HepG2 (cell line): ENCODE data around the gene MYO18A. TPM values are rescaled to one million over a fixed set of nuclear protein-coding genes. Genes with fewer than 3 reads are reported as not detected.

Experiments used
- ATAC-seq: fragments of 200-7000 bp; cut with Tn5 transposase; 3 replicates; pipeline ENCODE4 v1.9.1; 2020; ENCODE audit warnings: mild to moderate bottlenecking, moderate library complexity
- BruUV-seq: library from RNA; stranded (reverse); fragments of 400-500 nt; replicated peaks from 2 replicates; lab custom pipeline; 2021; lab: Mats Ljungman, UMichigan
- CTCF ChIA-PET: fragments of 300-600 bp; formaldehyde crosslinking; extraction: SDS; loops from one replicate; lab custom pipeline; 2021; ENCODE audit warnings: low total read pairs, inconsistent platforms, low intra/inter-chr PET ratio; lab: Yijun Ruan, JAX
- POLR2A ChIA-PET: fragments of 350-600 bp; sonication (Branson Sonifier 250); formaldehyde crosslinking; loops from one replicate; lab custom pipeline; 2020; ENCODE audit warnings: antibody characterized with exemption, inconsistent platforms; lab: Yijun Ruan, JAX
- DNase-seq: peaks from one replicate; pipeline ENCODE4 v3.0.0-alpha.2; 2015; ENCODE audit warnings: low spot score
- FAIRE-seq: peaks from 3 replicates; lab custom pipeline; 2011; peaks lifted over from hg19 to GRCh38; lab: Jason Lieb, UNC
- H2AFZ ChIP-seq: one replicate; pipeline ENCODE4 v1.6.1; 2011; ENCODE audit warnings: low read length, inconsistent platforms
- H3K27ac ChIP-seq: fragments of 300-600 bp; 3 replicates; pipeline ENCODE4 v1.8.0; 2011; ENCODE audit warnings: mixed run types, mild to moderate bottlenecking, mixed read lengths, low read length, inconsistent platforms; ENCODE audit not compliant: insufficient read depth; ENCODE audit errors: extremely low read length
- H3K27me3 ChIP-seq, 2 experiments: fragments of 200-600 bp in 1 of 2; 2 replicates in 1 of 2; 3 replicates in 1 of 2; pipeline versions ENCODE4 v1.6.0 to v1.8.0; 2011; ENCODE audit warnings: low read length in 2 of 2, mild to moderate bottlenecking in 2 of 2, moderate library complexity in 2 of 2, inconsistent platforms in 1 of 2; ENCODE audit not compliant: insufficient read depth in 2 of 2, control insufficient read depth in 1 of 2
- H3K36me3 ChIP-seq, 2 experiments: fragments of 200-600 bp in 1 of 2; replicated peaks in 1 of 2; 2 replicates in 1 of 2; 3 replicates in 1 of 2; pipeline versions ENCODE4 v1.5.1 to v1.8.0; 2011; ENCODE audit warnings: low read length in 2 of 2, inconsistent platforms in 1 of 2; ENCODE audit not compliant: insufficient read depth in 2 of 2, control insufficient read depth in 1 of 2
- H3K4me1 ChIP-seq: 2 replicates; pipeline ENCODE4 v1.5.1; 2012; ENCODE audit warnings: low read length, inconsistent platforms; ENCODE audit not compliant: insufficient read depth
- H3K4me2 ChIP-seq: 2 replicates; pipeline ENCODE4 v1.6.0; 2011; ENCODE audit warnings: low read depth, low read length, inconsistent platforms
- H3K4me3 ChIP-seq, 3 experiments: fragments of 200-600 bp in 1 of 3; sonication (generic), shearing (Covaris generic) in 1 of 3; replicated peaks in 1 of 3; 2 replicates each; pipeline ENCODE4 v1.5.1; 2011 to 2016; ENCODE audit warnings: low read length in 3 of 3, inconsistent platforms in 2 of 3, low read depth in 2 of 3, mild to moderate bottlenecking in 2 of 3, control low read depth in 1 of 3, mixed read lengths in 1 of 3; ENCODE audit not compliant: insufficient read depth in 1 of 3
- H3K79me2 ChIP-seq: one replicate; pipeline ENCODE4 v1.6.1; 2011; ENCODE audit warnings: low read length, inconsistent platforms; ENCODE audit not compliant: insufficient read depth
- H3K9ac ChIP-seq: 2 replicates; pipeline ENCODE4 v1.6.0; 2011; ENCODE audit warnings: mild to moderate bottlenecking, low read depth, low read length, inconsistent platforms; ENCODE audit not compliant: insufficient read depth
- H3K9me3 ChIP-seq: 2 replicates; pipeline ENCODE4 v1.5.1; 2012; ENCODE audit warnings: mild to moderate bottlenecking, low read length
- H4K20me1 ChIP-seq: 2 replicates; pipeline ENCODE4 v1.6.0; 2011; ENCODE audit warnings: inconsistent platforms, mild to moderate bottlenecking, low read length, moderate library complexity; ENCODE audit not compliant: insufficient read depth
- ETV5 ChIP-seq: IDR thresholded peaks from 2 replicates; pipeline ENCODE4 v1.6.1; 2018; ENCODE audit warnings: missing biosample characterization, missing genetic modification reagents, inconsistent platforms, borderline replicate concordance
- HMGA1 ChIP-seq: sonication (generic); formaldehyde crosslinking; conservative IDR thresholded peaks from 2 replicates; pipeline ENCODE4 v1.4.0; 2020; ENCODE audit warnings: missing genetic modification reagents
- KLF13 ChIP-seq: sonication (generic); formaldehyde crosslinking; IDR thresholded peaks from 2 replicates; pipeline ENCODE4 v1.4.0; 2020; ENCODE audit warnings: mild to moderate bottlenecking, missing genetic modification reagents
- KLF15 ChIP-seq: sonication (generic); formaldehyde crosslinking; IDR thresholded peaks from 2 replicates; pipeline ENCODE4 v1.8.1; 2023; ENCODE audit warnings: borderline replicate concordance, mild to moderate bottlenecking, inconsistent platforms, missing genetic modification reagents, mixed read lengths
- SMAD1 ChIP-seq: sonication (generic); formaldehyde crosslinking; IDR thresholded peaks from 2 replicates; pipeline ENCODE4 v1.4.0; 2020; ENCODE audit warnings: missing genetic modification reagents, low read depth, mild to moderate bottlenecking, borderline replicate concordance
- SNAI1 ChIP-seq: sonication (generic); formaldehyde crosslinking; IDR thresholded peaks from 2 replicates; pipeline ENCODE4 v1.5.0; 2020; ENCODE audit warnings: mild to moderate bottlenecking, missing genetic modification reagents, borderline replicate concordance
- SUZ12 ChIP-seq: fragments of 150-350 bp; IDR thresholded peaks from 2 replicates; pipeline ENCODE4 v1.6.1; 2014; ENCODE audit warnings: low read depth, low read length
- TARDBP ChIP-seq: sonication (generic); formaldehyde crosslinking; IDR thresholded peaks from 2 replicates; pipeline ENCODE4 v1.8.0; 2022; ENCODE audit warnings: mild to moderate bottlenecking, missing genetic modification reagents
- ZNF3 ChIP-seq: IDR thresholded peaks from 2 replicates; pipeline ENCODE4 v1.7.0; 2017; ENCODE audit warnings: inconsistent platforms
- ZNF367 ChIP-seq: sonication (generic); formaldehyde crosslinking; IDR thresholded peaks from 2 replicates; pipeline ENCODE4 v1.4.0; 2020; ENCODE audit warnings: missing genetic modification reagents, borderline replicate concordance
- WGBS: methylation state at CpG from one replicate; pipeline ENCODE4 v1.1.6; 2017; ENCODE audit warnings: low lambda C conversion rate; 5-methylcytosine and 5-hydroxymethylcytosine counted together
- in situ Hi-C: cut with HindIII; loops from 2 replicates; pipeline ENCODE4 v1.10.0; 2017; ENCODE audit warnings: low pct_unique_long_range_greater_than_20kb; ENCODE audit not compliant: extremely low pct_ligation_motif_present
- intact Hi-C: fragments of 100-400 bp; cut with micrococcal nuclease; formaldehyde crosslinking; loops from one replicate; pipeline ENCODE4 v1.10.0; 2022; ENCODE audit not compliant: unreplicated experiment
- polyA plus RNA-seq, 8 experiments: library from polyadenylated mRNA; depleted of rRNA in 3 of 8; stranded (reverse) in 7 of 8; unstranded in 1 of 8; fragments of >200 nt; fragmentation: Illumina TruSeq in 4 of 8; extraction: Trizol in 4 of 8; gene quantifications; 2 replicates each; pipeline versions ENCODE4 v1.2.1 to v1.2.3, GENCODE V29; 2011 to 2016; ENCODE audit warnings: low read depth in 4 of 8, missing spikeins in 1 of 8, mixed read lengths in 1 of 8; ENCODE audit not compliant: insufficient read depth in 1 of 8
- total RNA-seq, 5 experiments: library from RNA; depleted of rRNA; stranded (reverse); fragments of >200 nt; fragmentation: Illumina TruSeq; extraction: Trizol; gene quantifications; 2 replicates each; pipeline ENCODE4 v1.2.3, GENCODE V29; 2016; ENCODE audit warnings: low read depth in 1 of 5
- TF ChIP-seq, protein P1 (sequence below): sonication (generic); formaldehyde crosslinking; IDR thresholded peaks from 2 replicates; pipeline ENCODE4 v1.4.0; 2020; ENCODE audit warnings: missing genetic modification reagents
- TF ChIP-seq, protein P2 (sequence below): IDR thresholded peaks from 2 replicates; pipeline ENCODE4 v1.6.1; 2018; ENCODE audit warnings: missing genetic modification reagents, mild to moderate bottlenecking, missing compliant biosample characterization
- TF ChIP-seq, protein P3 (sequence below): IDR thresholded peaks from 2 replicates; pipeline ENCODE4 v1.6.1; 2016; ENCODE audit warnings: mild to moderate bottlenecking, missing biosample characterization, missing genetic modification reagents
- TF ChIP-seq, protein P4 (sequence below): IDR thresholded peaks from 2 replicates; pipeline ENCODE4 v1.6.1; 2012; ENCODE audit warnings: low read depth, low read length, improper control_type of control experiment

The MYO18A gene
- total and polyA plus RNA-seq, 2 of the 13 experiments (the other 11 are each of a cell fraction or from before 2014, with no cell fraction given): 16.8 to 24.8 TPM

DNA sequence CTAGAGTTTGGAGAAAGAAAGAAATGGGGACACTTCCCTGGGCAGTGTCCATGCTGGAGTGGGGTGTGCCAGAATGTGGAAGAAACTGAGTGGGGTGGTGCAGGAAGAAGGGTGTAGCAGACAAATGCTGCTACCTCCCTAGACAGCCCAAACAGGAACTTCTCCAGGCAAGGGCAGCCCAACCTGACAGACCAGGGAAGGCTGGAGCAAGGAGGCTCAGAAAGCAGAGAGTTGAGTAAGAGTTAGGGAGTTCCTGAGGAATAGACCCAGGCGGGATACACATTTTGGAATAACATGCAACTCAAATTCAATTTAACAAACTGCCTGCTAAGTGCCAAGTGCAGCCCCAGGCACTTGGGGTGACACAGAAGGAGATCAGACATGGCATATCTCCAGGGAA, 1.0 kb upstream of the MYO18A start:
- TF ChIP-seq, protein P1, sequence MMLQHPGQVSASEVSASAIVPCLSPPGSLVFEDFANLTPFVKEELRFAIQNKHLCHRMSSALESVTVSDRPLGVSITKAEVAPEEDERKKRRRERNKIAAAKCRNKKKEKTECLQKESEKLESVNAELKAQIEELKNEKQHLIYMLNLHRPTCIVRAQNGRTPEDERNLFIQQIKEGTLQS (CRISPR knock-in tag): no peak
- TF ChIP-seq ZNF3 (CRISPR knock-in tag): no peak
- TF ChIP-seq ETV5 (CRISPR knock-in tag): 0 out of 2 replicates have a peak, but pooled peaks have one; percentile 3
- no peak for TF ChIP-seq ZNF367 (CRISPR knock-in tag)
- ChIA-PET POLR2A (interaction anchor here (1.1 to 6.6 kb wide), 3 partner anchors 26 to 273 kb away, joined by 3 to 618 read pairs (median 4); no protein-coding TSS in a partner anchor), CTCF (interaction anchor here (1.0 to 2.6 kb wide), 3 partner anchors 32 to 57 kb away, joined by 4 to 40 read pairs (median 8); no protein-coding TSS in a partner anchor)
- FAIRE-seq (no peak), DNase-seq (no peak), ATAC-seq (no peak)
- peaks cover 18% of the 10 kb centered on the region for H3K79me2 ChIP-seq
- no peak overlapping the region for H3K9ac ChIP-seq
- no peak overlapping the region for H2AFZ ChIP-seq
- intact Hi-C loops: no loop called here
- in situ Hi-C loops: loop anchor here (5.0 kb wide), 1 partner anchor 34 kb away; no protein-coding TSS in a partner anchor
- H3K27me3 ChIP-seq: no peaks in the 10 kb centered on the region; a peak in 1 of 5 replicates
- H3K36me3 ChIP-seq: no peaks in the 10 kb centered on the region
- 42% methylated on average over 1 of the region's 1 CpG for WGBS
- BruUV-seq: no TSS peak
- no peak overlapping the region for H3K4me3 ChIP-seq
- peaks cover 30% of the 10 kb centered on the region for H3K4me1 ChIP-seq
- no peak overlapping the region for H3K27ac ChIP-seq
- no peaks in the 10 kb centered on the region for H4K20me1 ChIP-seq
- peak overlapping the region; percentile 100 for H3K4me2 ChIP-seq
- no peaks in the 10 kb centered on the region for H3K9me3 ChIP-seq

DNA sequence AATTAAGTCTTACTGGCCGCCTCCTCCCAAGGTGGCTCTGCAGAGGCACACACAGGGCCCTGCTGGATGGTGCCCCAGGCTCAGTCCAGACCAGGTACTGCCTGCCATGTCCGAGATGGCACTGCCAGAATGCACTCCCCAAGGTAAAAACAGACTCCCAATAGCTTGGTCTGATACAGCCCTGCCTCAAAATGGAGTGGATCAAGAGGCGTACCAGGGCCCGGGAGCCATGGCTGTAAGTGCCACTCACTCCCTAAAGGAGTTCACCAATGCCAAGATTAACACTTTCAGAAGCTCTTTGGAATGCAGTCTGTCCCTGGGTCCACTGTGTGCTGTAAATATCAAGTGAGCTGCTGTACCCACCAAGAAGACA, 576 bp upstream of the MYO18A start:
- intact Hi-C loops (no loop called here), in situ Hi-C loops (loop anchor here (5.0 kb wide), 1 partner anchor 33 kb away; no protein-coding TSS in a partner anchor)
- WGBS: 29% methylated on average over 2 of the region's 4 CpGs
- no peaks in the 10 kb centered on the region for H3K9me3 ChIP-seq
- DNase-seq (no peak), ATAC-seq (no peak), FAIRE-seq (no peak)
- peaks cover 22% of the 10 kb centered on the region for H3K79me2 ChIP-seq
- ChIA-PET POLR2A (interaction anchor here (0.9 to 6.6 kb wide), 9 partner anchors 11 to 272 kb away, joined by 3 to 618 read pairs (median 7); partner anchors contain the start of genes NUFIP2 and PHF12), CTCF (interaction anchor here (1.0 to 2.6 kb wide), 5 partner anchors 29 to 57 kb away, joined by 4 to 40 read pairs (median 4); no protein-coding TSS in a partner anchor)
- TSS peak; percentile 48 for BruUV-seq
- peaks cover 35% of the 10 kb centered on the region for H3K4me1 ChIP-seq
- peak overlapping the region; percentile 63 to 88 (median 86) for H3K4me3 ChIP-seq
- H3K36me3 ChIP-seq: no peaks in the 10 kb centered on the region
- no peaks in the 10 kb centered on the region for H4K20me1 ChIP-seq
- no peak overlapping the region for H3K27ac ChIP-seq
- peak overlapping the region; percentile 84 for H3K9ac ChIP-seq
- no peak overlapping the region for H2AFZ ChIP-seq
- H3K4me2 ChIP-seq: peak overlapping the region; percentile 100
- H3K27me3 ChIP-seq: no peaks in the 10 kb centered on the region; a peak in 1 of 5 replicates
- no peak for TF ChIP-seq HMGA1 (CRISPR knock-in tag)
- TF ChIP-seq TARDBP (CRISPR knock-in tag): no peak
- TF ChIP-seq ETV5 (CRISPR knock-in tag): 0 out of 2 replicates have a peak, but pooled peaks have one; percentile 4
- TF ChIP-seq KLF15: no peak
- TF ChIP-seq, protein P2, sequence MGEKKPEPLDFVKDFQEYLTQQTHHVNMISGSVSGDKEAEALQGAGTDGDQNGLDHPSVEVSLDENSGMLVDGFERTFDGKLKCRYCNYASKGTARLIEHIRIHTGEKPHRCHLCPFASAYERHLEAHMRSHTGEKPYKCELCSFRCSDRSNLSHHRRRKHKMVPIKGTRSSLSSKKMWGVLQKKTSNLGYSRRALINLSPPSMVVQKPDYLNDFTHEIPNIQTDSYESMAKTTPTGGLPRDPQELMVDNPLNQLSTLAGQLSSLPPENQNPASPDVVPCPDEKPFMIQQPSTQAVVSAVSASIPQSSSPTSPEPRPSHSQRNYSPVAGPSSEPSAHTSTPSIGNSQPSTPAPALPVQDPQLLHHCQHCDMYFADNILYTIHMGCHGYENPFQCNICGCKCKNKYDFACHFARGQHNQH: no peak
- TF ChIP-seq SNAI1: no peak
- TF ChIP-seq SUZ12: no peak
- TF ChIP-seq SMAD1 (CRISPR knock-in tag): 0 out of 2 replicates have a peak, but pooled peaks have one; percentile 32
- TF ChIP-seq KLF13 (CRISPR knock-in tag): peak; percentile 19; the same call in 1 of the 2 replicates
- TF ChIP-seq, protein P3, sequence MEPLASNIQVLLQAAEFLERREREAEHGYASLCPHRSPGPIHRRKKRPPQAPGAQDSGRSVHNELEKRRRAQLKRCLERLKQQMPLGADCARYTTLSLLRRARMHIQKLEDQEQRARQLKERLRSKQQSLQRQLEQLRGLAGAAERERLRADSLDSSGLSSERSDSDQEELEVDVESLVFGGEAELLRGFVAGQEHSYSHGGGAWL (CRISPR knock-in tag): no peak
- TF ChIP-seq, protein P4, sequence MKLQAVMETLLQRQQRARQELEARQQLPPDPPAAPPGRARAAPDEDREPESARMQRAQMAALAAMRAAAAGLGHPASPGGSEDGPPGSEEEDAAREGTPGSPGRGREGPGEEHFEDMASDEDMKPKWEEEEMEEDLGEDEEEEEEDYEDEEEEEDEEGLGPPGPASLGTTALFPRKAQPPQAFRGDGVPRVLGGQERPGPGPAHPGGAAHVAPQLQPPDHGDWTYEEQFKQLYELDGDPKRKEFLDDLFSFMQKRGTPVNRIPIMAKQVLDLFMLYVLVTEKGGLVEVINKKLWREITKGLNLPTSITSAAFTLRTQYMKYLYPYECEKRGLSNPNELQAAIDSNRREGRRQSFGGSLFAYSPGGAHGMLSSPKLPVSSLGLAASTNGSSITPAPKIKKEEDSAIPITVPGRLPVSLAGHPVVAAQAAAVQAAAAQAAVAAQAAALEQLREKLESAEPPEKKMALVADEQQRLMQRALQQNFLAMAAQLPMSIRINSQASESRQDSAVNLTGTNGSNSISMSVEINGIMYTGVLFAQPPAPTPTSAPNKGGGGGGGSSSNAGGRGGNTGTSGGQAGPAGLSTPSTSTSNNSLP: no peak
